ENCODE results near the gene TBL1X.
A peak's percentile ranks its signal among the peaks of the same experiment; 100 is the strongest.
"Not testable (repeated sequence)": the region's sequence is repeated elsewhere in the genome, so short reads cannot be mapped to it uniquely, and the experiment has no call there.

The TBL1X gene

GRCh38 chrX:9724711-9725110 lies 259.9 kb downstream of the TBL1X start:
- DNase-seq: no peak

- DNase-seq: no peak
Observed at GRCh38 chrX:9728261-9728660, 263.4 kb downstream of the TBL1X start.

GRCh38 chrX:9729171-9729885 lies 264.5 kb downstream of the TBL1X start:
- no peak for DNase-seq

GRCh38 chrX:9730078-9730477 lies 265.2 kb downstream of the TBL1X start:
- DNase-seq: no peak

GRCh38 chrX:9730752-9731151 lies 265.9 kb downstream of the TBL1X start:
- peak; percentile 41 for DNase-seq

- DNase-seq: no peak
Observed at GRCh38 chrX:9737363-9737762, 272.5 kb downstream of the TBL1X start.

- no peak for DNase-seq
Observed at GRCh38 chrX:9738151-9738550, 273.3 kb downstream of the TBL1X start.

GRCh38 chrX:9739130-9739529 lies 274.3 kb downstream of the TBL1X start:
- DNase-seq: no peak

GRCh38 chrX:9745417-9746115 lies 280.7 kb downstream of the TBL1X start:
- peak; percentile 35 for DNase-seq

GRCh38 chrX:9746148-9746888 lies 281.5 kb downstream of the TBL1X start:
- no peak for DNase-seq

GRCh38 chrX:9747644-9748043 lies 282.8 kb downstream of the TBL1X start:
- DNase-seq: no peak

- no peak for DNase-seq
Observed at GRCh38 chrX:9749146-9749692, 284.4 kb downstream of the TBL1X start.

GRCh38 chrX:9757366-9757765 lies 292.5 kb downstream of the TBL1X start:
- no peak for DNase-seq

GRCh38 chrX:9758021-9758638 lies 293.3 kb downstream of the TBL1X start:
- DNase-seq: no peak

GRCh38 chrX:9759337-9759736 lies 294.5 kb downstream of the TBL1X start:
- no peak for DNase-seq

- no peak for DNase-seq
Observed at GRCh38 chrX:9765072-9765736, 300.3 kb downstream of the TBL1X start.

- DNase-seq: no peak
Observed at GRCh38 chrX:9765737-9766097, 300.9 kb downstream of the TBL1X start, which contains the start of gene GPR143. GPR143 (minus strand) TSS chrX:9765847; CDS start chrX:9765817, 30 bp downstream.

- no peak for DNase-seq
Observed at GRCh38 chrX:9767375-9767774, 302.5 kb downstream of the TBL1X start.

GRCh38 chrX:9768321-9768839 lies 303.5 kb downstream of the TBL1X start:
- DNase-seq: not testable (repeated sequence)

- no peak for DNase-seq
Observed at GRCh38 chrX:9770319-9770718, 305.5 kb downstream of the TBL1X start.

- DNase-seq: no peak
Observed at GRCh38 chrX:9772943-9773342, 308.1 kb downstream of the TBL1X start.

GRCh38 chrX:9775930-9776329 lies 311.1 kb downstream of the TBL1X start:
- DNase-seq: peak; percentile 2

All from activated CD4-positive, alpha-beta T cell treated with anti-CD3 and anti-CD28 coated beads, Interleukin-2, amount 50 U/mL, for 16 hours (primary cell).